Measurements from ENCODE around the gene TGIF2. TPM values are rescaled to one million over a fixed set of nuclear protein-coding genes. Genes with fewer than 3 reads are reported as not detected.
A peak's percentile ranks its signal among the peaks of the same experiment; 100 is the strongest.

TGIF2 gene
- total RNA-seq, 2 donors from 2014 or later, result 33.4 to 39.0 TPM

- Mint-ChIP-seq H3K4me1 (peaks cover 27% of the 10 kb centered on the region), H3K36me3 (ENCODE audit: low read depth) (peaks cover 20% of the 10 kb centered on the region), H3K27me3 (ENCODE audit: insufficient read depth) (no peaks in the 10 kb centered on the region), H3K4me3 (no peak overlapping the region), H3K9me3 (no peaks in the 10 kb centered on the region), H3K27ac (peak overlapping the region; percentile 94)
- H3K9ac ChIP-seq (ENCODE audit: extremely low read depth, low read length, poor library complexity, severe bottlenecking), result no peak overlapping the region
- H3K9me3 ChIP-seq (ENCODE audit: control insufficient read depth, low read length), result no peaks in the 10 kb centered on the region
- DNase-seq, result no peak
- H3K27me3 ChIP-seq (ENCODE audit: control insufficient read depth, insufficient read depth, low read length, poor library complexity, severe bottlenecking), result no peaks in the 10 kb centered on the region
- H3K36me3 ChIP-seq (ENCODE audit: control insufficient read depth, insufficient read depth, low read length), result peaks cover 27% of the 10 kb centered on the region
- WGBS, 2 experiments (ENCODE audit: insufficient coverage in 1 of 2, insufficient read length in 1 of 2), result 88 to 100% methylated on average over 1 of the region's 1 CpG
- no peak overlapping the region for H3K27ac ChIP-seq (ENCODE audit: low read depth, low read length)
- H3K4me1 ChIP-seq (ENCODE audit: control insufficient read depth, insufficient read depth, low read length), result peaks cover 8% of the 10 kb centered on the region
- no peak for TF ChIP-seq CTCF (conservative IDR thresholded peaks at IDR 0.05)
- peak overlapping the region; percentile 90 for H3K4me3 ChIP-seq (ENCODE audit: low read length)
Observed at GRCh38 chr20:36576081-36576445, 2.7 kb downstream of the TGIF2 start.

- H3K36me3 ChIP-seq (ENCODE audit: control insufficient read depth, insufficient read depth, low read length), result peaks cover 46% of the 10 kb centered on the region
- no peak overlapping the region for H3K4me3 Mint-ChIP-seq
- no peak for TF ChIP-seq CTCF (conservative IDR thresholded peaks at IDR 0.05)
- H3K27me3 ChIP-seq (ENCODE audit: control insufficient read depth, insufficient read depth, low read length, poor library complexity, severe bottlenecking), result no peaks in the 10 kb centered on the region
- H3K27me3 Mint-ChIP-seq (ENCODE audit: insufficient read depth), result no peaks in the 10 kb centered on the region
- H3K36me3 Mint-ChIP-seq (ENCODE audit: low read depth), result peaks cover 30% of the 10 kb centered on the region
- no peak overlapping the region for H3K27ac Mint-ChIP-seq
- H3K27ac ChIP-seq (ENCODE audit: low read depth, low read length), result no peak overlapping the region
- H3K4me3 ChIP-seq (ENCODE audit: low read length), result no peak overlapping the region
- no peak for DNase-seq
- WGBS, 2 experiments (ENCODE audit: insufficient coverage in 1 of 2, insufficient read length in 1 of 2), result 97% methylated on average over 13 to 15 of the region's 15 CpGs
- H3K9me3 ChIP-seq (ENCODE audit: control insufficient read depth, low read length), result no peaks in the 10 kb centered on the region
- no peak overlapping the region for H3K9ac ChIP-seq (ENCODE audit: extremely low read depth, low read length, poor library complexity, severe bottlenecking)
- H3K4me1 ChIP-seq (ENCODE audit: control insufficient read depth, insufficient read depth, low read length), result no peaks in the 10 kb centered on the region
- no peaks in the 10 kb centered on the region for H3K9me3 Mint-ChIP-seq
- H3K4me1 Mint-ChIP-seq, result peaks cover 9% of the 10 kb centered on the region
Observed at GRCh38 chr20:36578356-36579041, 5.1 kb downstream of the TGIF2 start.

- Histone ChIP-seq H3K27me3 (ENCODE audit: control insufficient read depth, insufficient read depth, low read length, poor library complexity, severe bottlenecking) (no peaks in the 10 kb centered on the region), H3K36me3 (ENCODE audit: control insufficient read depth, insufficient read depth, low read length) (peaks cover 52% of the 10 kb centered on the region), H3K4me3 (ENCODE audit: low read length) (no peak overlapping the region), H3K4me1 (ENCODE audit: control insufficient read depth, insufficient read depth, low read length) (no peaks in the 10 kb centered on the region), H3K9ac (ENCODE audit: extremely low read depth, low read length, poor library complexity, severe bottlenecking) (no peak overlapping the region), H3K9me3 (ENCODE audit: control insufficient read depth, low read length) (no peaks in the 10 kb centered on the region), H3K27ac (ENCODE audit: low read depth, low read length) (no peak overlapping the region)
- DNase-seq, result no peak
- Mint-ChIP-seq H3K27me3 (ENCODE audit: insufficient read depth) (no peaks in the 10 kb centered on the region), H3K9me3 (no peaks in the 10 kb centered on the region), H3K36me3 (ENCODE audit: low read depth) (peaks cover 35% of the 10 kb centered on the region), H3K27ac (no peak overlapping the region), H3K4me1 (peaks cover 5% of the 10 kb centered on the region), H3K4me3 (no peak overlapping the region)
- no peak for TF ChIP-seq CTCF (conservative IDR thresholded peaks at IDR 0.05)
- whole genome bisulfite sequencing, 2 experiments (ENCODE audit: insufficient coverage in 1 of 2, insufficient read length in 1 of 2), result 100% methylated on average over 1 to 2 of the region's 2 CpGs
Observed at GRCh38 chr20:36579996-36580545, 6.7 kb downstream of the TGIF2 start.

Measured in endodermal cell (in vitro differentiated cells).